Epithelial cell of alveolus of lung (primary cell): ENCODE results near the gene TANC1. TPM values are rescaled to one million over a fixed set of nuclear protein-coding genes. Genes with fewer than 3 reads are reported as not detected.

Source experiments
- total RNA-seq: library from RNA; depleted of rRNA; stranded (reverse); fragments of >200 nt; gene quantifications from 2 replicates; pipeline ENCODE4 v1.2.1, GENCODE V29; 2015

The TANC1 gene
- 17.8 and 30.3 TPM in 2 replicates for total RNA-seq

GRCh38 chr2:158968396-158969161 is at the start of gene TANC1:
Gene TANC1 (plus strand): TSS chr2:158968640. CDS start chr2:159065911, 97,271 bp downstream.

Other genes with a start within 250 kb of the TANC1 start
- not detected in 2 replicates for gene DAPL1, start 173.3 kb upstream of the TANC1 start, total RNA-seq